GM23338 (cell line): Measurements from ENCODE around the gene ANKRD53.

Experiments
- CREB1 ChIP-seq: fragments of 250-450 bp; sonication (Bioruptor Pico); IDR thresholded peaks from 2 replicates; pipeline ENCODE4 v1.5.0; 2020; ENCODE audit warnings: low read depth, mild to moderate bottlenecking, moderate library complexity
- CTCF ChIP-seq, 2 experiments: fragments of 200-600 bp in 1 of 2; sonication (generic) in 1 of 2; conservative IDR thresholded peaks; 2 replicates each; pipeline versions ENCODE4 v1.5.1 to v1.6.1; 2016 to 2017; ENCODE audit warnings: antibody characterized with exemption in 2 of 2, low read depth in 2 of 2, mild to moderate bottlenecking in 2 of 2, moderate library complexity in 1 of 2
- EZH2 ChIP-seq: fragments of 200-600 bp; sonication (generic); IDR thresholded peaks from one replicate; pipeline ENCODE4 v1.8.0; 2017; ENCODE audit warnings: antibody characterized with exemption, mild to moderate bottlenecking, low read depth; ENCODE audit not compliant: unreplicated experiment
- EZH2phosphoT487 ChIP-seq: fragments of 200-600 bp; sonication (generic); IDR thresholded peaks from one replicate; pipeline ENCODE4 v1.8.1; 2018; ENCODE audit warnings: antibody characterized with exemption; ENCODE audit not compliant: unreplicated experiment
- JUNB ChIP-seq: IDR thresholded peaks from one replicate; pipeline ENCODE4 v1.6.1; 2016; ENCODE audit warnings: antibody characterized with exemption; ENCODE audit not compliant: unreplicated experiment
- NANOG ChIP-seq: IDR thresholded peaks from 2 replicates; pipeline ENCODE4 v1.6.1; 2016; ENCODE audit warnings: antibody characterized with exemption, borderline replicate concordance
- POLR2AphosphoS5 ChIP-seq: IDR thresholded peaks from 2 replicates; pipeline ENCODE4 v1.6.1; 2016; ENCODE audit warnings: antibody characterized with exemption, low read depth
- REST ChIP-seq: IDR thresholded peaks from one replicate; pipeline ENCODE4 v1.6.1; 2018; ENCODE audit warnings: antibody characterized with exemption; ENCODE audit not compliant: unreplicated experiment
- STAT1 ChIP-seq: IDR thresholded peaks from one replicate; pipeline ENCODE4 v1.6.1; 2016; ENCODE audit warnings: antibody characterized with exemption; ENCODE audit not compliant: unreplicated experiment

GRCh38 chr2:70990216-70990615 is 11.8 kb downstream of the ANKRD53 start:
- TF ChIP-seq POLR2AphosphoS5 (no peak), CTCF (conservative IDR thresholded peaks at IDR 0.05; ENCODE audit: low read depth in 2 of 2) (no peak), CREB1 (no peak), EZH2 (no peak), REST (no peak), EZH2phosphoT487 (no peak), STAT1 (no peak), NANOG (no peak), JUNB (no peak)
